GM19193 (cell line): ENCODE data around the gene GNAL.

Experiments used
- POLR2A ChIP-seq: IDR thresholded peaks from 4 replicates; pipeline ENCODE4 v1.6.1; 2011; ENCODE audit not compliant: insufficient read depth, insufficient read length; ENCODE audit errors: extremely low read depth

Gene GNAL

GRCh38 chr18:11688972-11689668 lies at the start of gene GNAL:
Gene GNAL (plus strand): TSS chr18:11689264. CDS start chr18:11689564, 300 bp downstream.
- no peak for TF ChIP-seq POLR2A

DNA sequence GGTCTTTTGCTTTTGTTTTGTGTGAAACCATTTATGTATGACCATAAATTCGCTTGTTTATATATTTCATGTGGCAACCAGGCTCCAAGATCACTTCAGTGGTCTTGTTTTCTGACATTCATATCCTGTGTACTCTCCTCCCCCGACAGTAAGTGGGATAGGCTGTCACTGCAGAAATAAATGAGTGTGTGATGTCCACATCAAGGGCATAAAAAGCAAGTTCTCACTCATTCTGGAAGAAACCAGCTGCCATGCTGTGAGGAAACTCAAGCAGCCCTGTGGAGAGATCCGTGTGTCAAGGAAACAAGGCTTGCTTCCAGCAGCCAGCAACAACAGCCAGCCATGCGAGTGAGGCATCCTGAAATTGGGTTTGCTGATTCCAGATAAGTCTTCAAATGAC lies 39.2 kb upstream of the GNAL start:
- TF ChIP-seq POLR2A: no peak

GRCh38 chr18:11651899-11652298 lies 37.2 kb upstream of the GNAL start:
- TF ChIP-seq POLR2A: no peak

DNA sequence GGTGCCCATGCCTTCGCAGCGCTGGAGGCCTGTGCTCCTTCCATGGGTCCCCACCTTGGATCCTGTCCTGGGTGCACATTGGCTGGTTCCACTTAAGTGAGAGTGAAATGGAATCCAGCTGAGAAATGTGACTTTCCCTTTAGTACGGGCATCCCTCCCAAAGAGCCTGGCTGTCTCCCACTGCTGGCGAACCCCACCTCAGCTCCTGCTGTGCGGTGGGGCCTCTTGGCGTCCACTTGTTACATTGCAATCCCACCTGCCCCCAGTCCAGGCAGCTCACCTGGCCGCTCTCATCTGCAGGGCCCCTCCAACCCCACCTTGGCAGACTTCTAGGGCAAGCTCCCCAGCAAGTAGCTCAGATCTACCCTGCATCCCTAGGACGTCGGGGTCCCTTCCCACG lies 35.5 kb upstream of the GNAL start:
- no peak for TF ChIP-seq POLR2A

DNA sequence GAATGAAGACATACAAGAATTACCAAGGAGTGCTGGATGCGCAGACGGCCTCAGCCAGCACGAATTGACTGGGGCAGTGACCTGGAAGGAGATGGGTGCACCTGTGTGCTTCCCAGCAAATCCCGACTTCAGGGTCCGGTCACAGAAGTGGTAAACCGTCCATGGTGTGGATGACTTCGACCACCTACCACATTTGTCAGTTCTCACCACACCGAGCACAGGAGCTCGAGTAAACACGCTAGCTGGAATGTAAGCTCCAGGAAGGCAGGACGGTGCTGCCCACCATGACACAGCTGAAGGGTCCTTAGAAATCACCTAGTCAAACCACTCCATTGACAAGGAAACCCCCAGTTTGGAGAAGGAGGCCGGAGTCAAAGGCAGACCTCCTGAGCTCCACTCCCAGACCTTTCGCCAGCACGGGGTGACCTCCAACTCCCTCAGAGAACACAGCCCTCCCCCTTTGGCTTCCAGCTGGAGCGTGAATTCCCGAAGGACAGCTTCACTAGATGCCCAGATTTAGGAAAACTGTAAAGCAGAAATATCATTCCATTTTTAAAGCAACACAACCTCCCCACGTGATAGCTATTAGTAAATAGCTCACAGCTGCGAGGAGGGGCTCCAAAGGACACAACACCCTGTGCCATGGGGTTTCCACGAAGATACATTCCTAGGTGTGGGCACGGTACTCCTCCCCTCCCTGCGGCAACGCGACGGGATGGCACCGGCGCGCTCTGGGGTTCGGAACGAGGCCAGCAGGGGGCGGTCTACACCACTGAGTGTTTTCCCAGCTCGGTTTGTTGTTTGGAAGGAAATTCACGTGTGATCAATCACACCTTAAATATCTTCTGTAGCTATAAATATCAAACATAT lies 34.1 kb upstream of the GNAL start:
- no peak for TF ChIP-seq POLR2A

GRCh38 chr18:11655606-11655932 lies 33.5 kb upstream of the GNAL start:
- no peak for TF ChIP-seq POLR2A

DNA sequence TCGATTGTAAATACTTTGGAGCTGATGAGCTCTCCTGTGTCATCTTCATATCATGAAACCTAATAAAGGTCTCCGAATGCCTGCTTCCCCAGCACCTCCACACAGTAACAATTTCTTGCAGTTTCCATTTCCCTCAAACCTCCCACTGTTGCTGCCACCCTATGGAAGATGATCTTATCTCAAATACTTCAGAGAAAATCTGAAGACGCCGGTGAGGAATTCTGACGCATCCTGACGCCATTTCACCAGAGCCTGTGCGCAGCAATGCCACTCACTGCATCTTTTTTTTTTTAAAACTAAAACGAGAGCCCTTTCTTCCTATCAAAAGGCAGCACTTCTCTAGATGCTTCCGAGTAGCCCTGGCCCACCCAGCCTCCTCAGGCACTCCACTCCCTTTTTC lies 31.9 kb upstream of the GNAL start:
- no peak for TF ChIP-seq POLR2A

GRCh38 chr18:11657554-11657953 lies 31.5 kb upstream of the GNAL start:
- TF ChIP-seq POLR2A: no peak

- TF ChIP-seq POLR2A: no peak
These were observed 31.0 kb upstream of the GNAL start for GRCh38 chr18:11658019-11658418.

DNA sequence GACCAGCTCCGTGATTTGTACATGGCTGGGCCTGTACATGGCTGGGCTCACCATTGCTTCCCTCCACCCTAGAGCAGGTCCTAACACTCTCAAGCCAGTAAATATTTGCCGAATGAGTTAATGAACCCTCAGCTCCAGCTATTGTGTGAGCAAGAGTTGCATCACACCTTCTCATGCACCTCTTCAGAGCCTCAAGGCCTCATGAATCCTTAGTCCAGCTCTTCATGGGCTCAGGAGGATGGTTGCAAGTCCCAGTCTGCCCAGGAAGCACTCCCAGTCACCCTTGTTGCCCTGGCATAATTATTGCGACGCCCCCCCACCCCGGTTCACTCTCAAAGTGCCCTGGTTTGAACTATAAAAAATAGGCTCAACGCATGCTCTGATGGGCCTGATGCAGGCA lies 30.1 kb upstream of the GNAL start:
- TF ChIP-seq POLR2A: no peak

- no peak for TF ChIP-seq POLR2A
These were observed 28.4 kb upstream of the GNAL start for GRCh38 chr18:11660691-11661090.

- TF ChIP-seq POLR2A: no peak
These were observed 27.6 kb upstream of the GNAL start for GRCh38 chr18:11661430-11661829.

GRCh38 chr18:11663439-11664029 lies 25.5 kb upstream of the GNAL start:
- no peak for TF ChIP-seq POLR2A

DNA sequence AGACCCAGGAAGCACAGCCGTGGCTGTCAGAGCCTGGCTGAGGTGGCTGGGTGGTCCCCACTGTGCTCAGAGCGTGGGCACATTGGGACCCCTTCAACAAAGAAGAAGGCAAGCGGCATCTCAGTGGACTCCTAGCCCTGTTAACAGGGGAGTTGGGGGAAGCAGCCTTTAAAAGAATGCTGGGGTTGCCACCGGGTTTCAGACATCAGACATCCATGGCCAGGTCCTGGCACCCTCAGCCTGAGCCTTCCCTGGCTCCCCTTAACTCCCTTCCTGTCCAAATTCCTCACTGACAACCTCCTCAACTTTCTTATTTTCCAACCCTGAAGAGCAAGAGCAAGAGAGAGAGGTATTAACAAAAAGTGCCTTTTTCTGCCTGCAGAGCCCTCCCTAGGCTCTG lies 24.8 kb upstream of the GNAL start:
- no peak for TF ChIP-seq POLR2A

- TF ChIP-seq POLR2A: no peak
These were observed 23.9 kb upstream of the GNAL start for GRCh38 chr18:11665146-11665545.

GRCh38 chr18:11665587-11665986 lies 23.5 kb upstream of the GNAL start:
- TF ChIP-seq POLR2A: no peak
